ENCODE measurements around the gene PRDX4.
"Not testable (repeated sequence)": the region's sequence is repeated elsewhere in the genome, so short reads cannot be mapped to it uniquely, and the experiment has no call there.

PRDX4 gene

DNA sequence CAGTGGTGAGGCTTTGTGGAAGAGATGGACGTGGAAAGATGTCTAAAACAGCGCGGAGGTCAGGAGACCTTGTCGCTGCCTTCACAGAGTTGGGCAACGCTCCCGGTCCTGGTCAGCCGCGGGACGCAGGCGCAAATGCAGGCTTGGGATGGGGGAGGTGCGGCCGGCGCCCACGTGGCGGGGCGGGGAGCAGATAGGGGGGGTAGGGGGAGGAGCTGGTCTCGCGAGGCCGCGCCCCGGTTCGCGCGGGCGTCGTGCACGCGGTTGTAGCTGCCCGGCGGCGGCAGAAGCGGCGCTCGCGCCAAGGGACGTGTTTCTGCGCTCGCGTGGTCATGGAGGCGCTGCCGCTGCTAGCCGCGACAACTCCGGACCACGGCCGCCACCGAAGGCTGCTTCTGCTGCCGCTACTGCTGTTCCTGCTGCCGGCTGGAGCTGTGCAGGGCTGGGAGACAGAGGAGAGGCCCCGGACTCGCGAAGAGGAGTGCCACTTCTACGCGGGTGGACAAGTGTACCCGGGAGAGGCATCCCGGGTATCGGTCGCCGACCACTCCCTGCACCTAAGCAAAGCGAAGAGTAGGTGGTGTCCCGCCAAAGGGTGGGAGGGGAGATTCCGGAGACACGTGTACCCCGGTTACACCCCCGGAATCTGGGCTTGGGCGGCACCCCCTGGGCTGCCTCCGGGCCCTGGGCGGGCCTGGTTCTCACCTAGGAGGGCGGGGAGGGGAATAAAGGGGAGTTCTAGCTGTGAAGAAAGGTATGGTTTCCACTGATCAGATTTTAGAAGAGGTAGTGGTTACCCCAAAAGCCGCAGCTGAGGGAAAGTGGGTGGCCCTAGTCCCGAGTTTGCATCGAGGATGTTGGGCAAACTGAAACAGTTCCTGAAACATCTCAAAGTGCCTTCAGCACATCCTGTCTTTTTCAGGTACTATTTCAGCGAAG, at the start of gene PRDX4:
Gene PRDX4, plus strand, starts transcription at position 255 of the 939 bp plus-strand sequence. Its CDS starts 78 bp downstream, at position 333.
- DNase-seq: peak; percentile 90

GRCh38 chrX:23621621-23622265, 45.5 kb upstream of the PRDX4 start:
- no peak for DNase-seq

DNA sequence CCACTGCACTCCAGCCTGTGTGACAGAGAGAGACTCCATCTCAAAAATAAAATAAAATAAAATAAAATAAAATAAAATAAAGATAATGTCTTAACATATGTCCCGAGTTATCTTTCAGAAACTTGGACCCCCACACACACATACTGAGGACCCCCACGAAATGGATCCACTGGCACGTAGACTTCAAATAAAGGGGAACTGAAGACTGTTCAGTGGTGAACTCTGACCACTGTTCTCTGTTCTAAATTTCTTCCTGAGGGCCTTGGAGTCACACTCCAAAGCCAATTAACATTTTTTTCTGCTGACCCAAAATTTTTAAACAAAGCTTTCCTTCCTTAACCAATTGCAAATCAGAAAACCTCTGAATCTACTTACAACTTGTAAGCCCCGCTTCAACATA, 43.5 kb upstream of the PRDX4 start:
- no peak for DNase-seq

DNA sequence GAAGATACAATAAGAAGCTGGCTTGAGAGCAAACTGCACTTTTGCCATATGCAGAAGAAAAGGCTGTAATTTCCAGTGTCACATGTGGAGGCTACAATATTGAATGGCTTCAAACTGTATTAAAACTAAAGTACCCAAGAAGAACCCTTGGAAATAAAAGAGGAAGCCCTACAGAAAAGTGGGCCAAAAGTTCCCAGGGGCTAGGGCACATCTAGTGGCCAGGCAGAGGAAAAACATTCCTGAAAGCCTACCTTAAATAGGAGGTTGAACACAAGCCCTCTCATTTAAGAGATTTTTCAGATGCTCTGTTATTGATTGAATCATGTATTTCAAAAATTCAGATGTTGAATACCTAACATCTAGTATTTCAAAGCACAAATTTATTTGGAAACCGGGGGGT, 40.6 kb upstream of the PRDX4 start:
- no peak for DNase-seq

- no peak for DNase-seq
Measured at GRCh38 chrX:23628131-23628530, 39.2 kb upstream of the PRDX4 start.

GRCh38 chrX:23631136-23631535, 36.2 kb upstream of the PRDX4 start:
- no peak for DNase-seq

DNA sequence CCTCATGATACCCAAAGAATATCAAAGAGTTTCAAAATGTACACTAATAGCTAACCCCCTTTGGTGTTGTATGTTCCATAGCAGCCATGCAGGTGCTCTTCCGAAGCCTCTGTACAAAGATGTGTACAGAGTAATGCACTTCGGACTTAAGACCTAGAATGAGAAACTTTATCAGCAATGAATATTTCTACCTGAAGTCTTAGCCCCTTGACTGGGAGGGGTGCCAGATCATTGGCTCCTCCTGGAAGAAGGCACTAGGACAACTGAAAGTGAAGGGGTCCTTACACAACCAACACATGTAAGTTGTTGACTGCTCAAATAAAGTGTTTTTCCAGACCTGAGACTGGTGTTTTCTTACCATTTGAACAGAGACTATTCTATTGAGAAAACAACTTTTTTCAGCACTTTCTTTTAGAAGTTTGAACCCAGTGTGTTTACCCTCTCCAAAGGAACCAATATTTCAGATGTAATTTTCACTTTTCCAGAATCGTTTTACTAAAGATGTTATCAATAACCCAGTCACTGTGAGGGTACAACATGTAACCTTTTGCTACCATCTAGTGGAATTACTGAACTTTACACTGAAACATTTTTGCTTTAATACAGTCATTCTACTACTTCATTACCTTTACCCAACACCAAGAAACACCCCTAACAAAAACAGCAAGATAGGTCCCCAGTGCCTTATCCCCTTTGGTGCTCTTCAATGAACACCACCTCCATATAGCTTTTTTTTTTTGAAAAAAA, 33.3 kb upstream of the PRDX4 start:
- no peak for DNase-seq

- DNase-seq: no peak
Measured at GRCh38 chrX:23637187-23637586, 30.1 kb upstream of the PRDX4 start.

DNA sequence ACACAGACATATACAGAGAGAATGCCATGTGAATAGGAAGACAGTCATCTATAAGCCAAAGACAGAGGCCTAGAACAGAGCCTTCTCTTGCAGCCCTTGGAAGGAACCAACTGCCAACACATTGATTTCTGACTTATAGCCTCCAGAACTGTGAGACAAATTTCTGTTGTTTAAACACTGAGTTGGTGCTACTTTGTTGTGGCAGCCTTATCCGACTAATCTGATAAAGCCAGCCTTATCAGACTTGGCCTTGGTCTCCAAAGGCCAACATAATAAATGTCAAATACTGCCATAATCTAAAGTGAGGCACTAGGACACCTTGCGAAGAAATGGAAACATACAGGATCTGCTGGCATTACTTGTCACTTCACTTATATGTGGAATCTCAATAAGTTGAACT, 24.3 kb upstream of the PRDX4 start:
- no peak for DNase-seq

DNA sequence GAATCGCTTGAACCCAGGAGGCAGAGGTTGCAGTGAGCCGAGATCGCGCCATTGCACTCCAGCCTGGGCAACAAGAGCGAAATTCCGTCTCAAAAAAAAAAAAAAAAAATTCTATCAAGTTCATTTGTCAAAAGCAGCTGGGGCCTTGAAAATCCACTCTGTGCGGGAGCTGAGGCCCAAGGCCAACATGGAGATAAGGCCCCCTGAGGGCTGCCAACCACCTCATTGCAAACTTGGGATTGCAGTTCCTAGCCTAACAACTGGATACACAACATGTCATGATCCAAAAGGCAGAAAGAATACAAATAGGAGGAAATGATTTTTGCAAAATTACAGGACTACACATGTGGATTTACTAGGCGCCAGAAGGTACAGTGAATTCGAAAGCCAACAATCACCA, 22.5 kb upstream of the PRDX4 start:
- no peak for DNase-seq

DNA sequence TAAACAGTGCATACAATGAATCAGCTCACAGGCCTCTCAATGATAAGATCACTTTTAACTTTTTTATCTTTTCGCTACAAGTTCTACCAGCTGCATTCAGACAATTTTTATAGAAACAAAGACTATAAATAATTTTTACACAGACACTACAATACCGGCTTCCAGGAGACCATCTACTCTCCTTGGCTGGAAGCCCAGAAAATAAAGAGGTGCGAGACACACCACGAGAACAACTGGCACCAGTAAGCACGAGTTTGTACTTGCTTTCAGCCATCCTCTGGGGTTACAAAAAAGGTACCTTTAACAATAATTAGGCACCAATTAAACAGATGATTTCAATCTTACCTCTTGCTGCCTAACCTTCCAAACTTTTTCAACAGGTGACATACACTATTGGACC, 11.2 kb upstream of the PRDX4 start:
- no peak for DNase-seq

- no peak for DNase-seq
Measured at GRCh38 chrX:23656684-23657083, 10.6 kb upstream of the PRDX4 start.

GRCh38 chrX:23659339-23659738, 8.0 kb upstream of the PRDX4 start:
- no peak for DNase-seq

DNA sequence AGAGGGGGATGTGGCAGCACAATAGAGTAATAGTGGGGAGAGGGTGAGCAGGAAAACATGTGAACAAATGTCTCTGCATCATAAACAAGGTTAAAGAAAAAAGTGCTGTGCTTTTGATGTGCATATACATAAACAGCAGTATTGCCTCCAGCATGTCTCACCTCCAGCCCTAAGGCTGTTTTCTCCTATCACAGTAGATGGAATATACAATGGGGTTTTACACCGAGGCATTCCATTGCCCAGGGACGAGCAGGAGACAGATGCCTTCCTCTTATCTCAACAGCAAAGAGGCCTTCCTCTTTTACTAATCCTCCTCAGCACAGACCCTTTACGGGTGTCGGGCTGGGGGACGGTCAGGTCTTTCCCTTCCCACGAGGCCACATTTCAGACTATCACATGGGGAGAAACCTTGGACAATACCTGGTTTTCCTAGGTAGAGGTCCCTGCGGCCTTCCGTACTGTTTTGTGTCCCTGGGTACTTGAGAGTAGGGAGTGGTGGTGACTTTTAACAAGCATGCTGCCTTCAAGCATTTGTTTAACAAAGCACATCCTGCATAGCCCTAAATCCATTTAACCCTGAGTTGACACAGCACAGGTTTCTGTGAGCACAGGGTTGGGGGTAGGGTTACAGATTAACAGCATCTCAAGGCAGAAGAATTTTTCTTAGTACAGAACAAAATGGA, 7.1 kb upstream of the PRDX4 start:
- not testable (repeated sequence) for DNase-seq

- no peak for DNase-seq
Measured at GRCh38 chrX:23660766-23661132, 6.5 kb upstream of the PRDX4 start.

GRCh38 chrX:23661671-23662070, 5.6 kb upstream of the PRDX4 start:
- DNase-seq: no peak

DNA sequence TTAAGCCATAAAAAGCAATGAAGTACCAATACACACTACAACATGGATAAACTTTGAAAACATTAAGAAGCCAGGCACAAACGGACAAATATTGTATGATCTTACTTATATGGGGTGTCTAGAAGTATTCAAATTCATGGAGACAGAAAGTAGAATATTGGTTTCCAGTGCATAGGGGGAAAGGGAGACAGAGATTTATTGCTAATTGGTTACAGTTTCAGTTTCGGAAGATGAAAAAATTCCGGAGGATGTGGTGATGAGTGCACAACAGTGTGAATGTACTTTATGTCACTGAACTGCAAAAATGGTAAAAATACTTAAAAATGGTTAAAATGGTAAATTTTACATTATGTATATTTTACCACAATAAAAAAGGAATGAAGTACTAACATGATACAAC, 5.1 kb upstream of the PRDX4 start:
- DNase-seq: peak; percentile 68

- DNase-seq: peak; percentile 8
Measured at GRCh38 chrX:23662853-23663252, 4.4 kb upstream of the PRDX4 start.

DNA sequence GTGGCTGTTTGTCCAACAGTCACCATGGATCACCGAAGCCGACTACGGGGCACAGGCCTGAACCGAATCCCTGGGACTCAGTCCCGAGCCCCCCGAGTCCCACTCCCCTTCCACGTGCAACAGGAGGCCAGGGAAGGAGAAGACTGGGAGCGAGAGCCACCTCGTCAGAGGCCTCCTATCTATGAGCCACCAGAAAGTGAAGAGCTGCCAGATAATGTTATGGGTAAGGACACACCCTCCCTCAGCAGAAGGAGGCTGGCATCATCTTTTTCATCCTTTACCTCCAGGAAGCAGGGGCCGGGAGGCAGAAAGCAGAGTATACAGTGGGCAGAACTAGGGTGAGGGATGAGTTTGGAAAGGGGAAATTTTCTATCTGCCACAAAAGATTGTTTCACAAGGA, 2.8 kb upstream of the PRDX4 start:
- no peak for DNase-seq

- DNase-seq: peak; percentile 39
Measured at GRCh38 chrX:23666282-23666681, 1.0 kb upstream of the PRDX4 start.

GRCh38 chrX:23668335-23668734, 1.0 kb downstream of the PRDX4 start:
- no peak for DNase-seq

DNA sequence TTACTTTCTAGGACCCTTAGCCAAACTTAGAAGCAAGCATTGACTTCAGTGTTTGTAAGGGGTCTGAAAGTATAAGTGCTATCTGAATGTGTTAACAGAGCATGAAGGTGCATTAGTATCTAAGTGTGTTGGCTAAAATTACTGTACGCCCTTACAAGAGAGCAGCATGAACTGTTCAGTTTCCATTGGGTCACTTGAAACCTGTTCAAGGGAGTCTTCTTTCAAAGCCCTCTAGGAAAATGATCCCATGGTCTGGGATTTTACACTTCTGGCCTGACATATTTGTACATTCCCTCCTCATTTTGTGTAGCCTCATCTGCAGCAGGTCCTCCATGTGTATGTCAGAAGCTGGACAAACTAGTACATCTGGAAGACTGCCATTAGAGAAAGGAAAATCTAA, 3.2 kb downstream of the PRDX4 start:
- DNase-seq: no peak

GRCh38 chrX:23673108-23673507, 5.8 kb downstream of the PRDX4 start:
- no peak for DNase-seq
